Measurements from ENCODE around the gene SERPIND1. TPM values are rescaled to one million over a fixed set of nuclear protein-coding genes. Genes with fewer than 3 reads are reported as not detected.

The SERPIND1 gene
- total and polyA plus RNA-seq, 2 experiments from 2014 or later, result not detected

DNA sequence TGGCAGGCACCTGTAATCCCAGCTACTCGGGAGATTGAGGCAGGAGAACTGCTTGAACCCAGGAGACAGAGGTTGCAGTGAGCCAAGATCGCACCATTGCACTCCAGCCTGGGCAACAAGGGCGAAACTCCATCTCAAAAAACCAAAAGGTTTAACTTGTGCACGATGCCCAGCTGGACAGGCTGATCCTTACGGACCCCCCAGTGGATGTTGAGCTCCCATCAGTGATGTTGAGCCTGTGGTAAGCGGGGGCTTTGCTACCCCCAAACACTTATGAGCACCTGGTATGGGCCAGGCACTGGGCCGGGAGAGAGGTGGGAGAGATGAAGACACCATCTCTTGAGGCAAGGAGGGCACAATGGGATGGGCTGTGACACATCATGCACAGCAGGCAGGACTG, 7.4 kb upstream of the SERPIND1 start:
- H3K36me3 ChIP-seq (ENCODE audit: insufficient read depth), result no peaks in the 10 kb centered on the region
- no peak for ATAC-seq
- H3K4me1 ChIP-seq (ENCODE audit: insufficient read depth), result no peaks in the 10 kb centered on the region

More for the DNA sequence above, 7.4 kb upstream of the SERPIND1 start:
- H3F3A ChIP-seq (replicated peaks; ENCODE audit: low read depth), result no peaks in the 10 kb centered on the region
- no peaks in the 10 kb centered on the region for H3K9me3 Mint-ChIP-seq
- TF ChIP-seq EZH2phosphoT487 (IDR thresholded peaks at IDR 0.05; ENCODE audit: unreplicated experiment) (no peak), JUNB (IDR thresholded peaks at IDR 0.05; ENCODE audit: unreplicated experiment) (no peak), ZNF114 (CRISPR knock-in tag; IDR thresholded peaks at IDR 0.05) (no peak), POLR2AphosphoS5 (IDR thresholded peaks at IDR 0.05; ENCODE audit: low read depth) (no peak), NANOG (IDR thresholded peaks at IDR 0.05; ENCODE audit: borderline replicate concordance) (no peak), STAT1 (IDR thresholded peaks at IDR 0.05; ENCODE audit: unreplicated experiment) (no peak), EZH2 (IDR thresholded peaks at IDR 0.05; ENCODE audit: low read depth, unreplicated experiment) (no peak), ZNF331 (CRISPR knock-in tag; IDR thresholded peaks at IDR 0.05; ENCODE audit: low read depth) (no peak)
- TF ChIP-seq, protein P1, sequence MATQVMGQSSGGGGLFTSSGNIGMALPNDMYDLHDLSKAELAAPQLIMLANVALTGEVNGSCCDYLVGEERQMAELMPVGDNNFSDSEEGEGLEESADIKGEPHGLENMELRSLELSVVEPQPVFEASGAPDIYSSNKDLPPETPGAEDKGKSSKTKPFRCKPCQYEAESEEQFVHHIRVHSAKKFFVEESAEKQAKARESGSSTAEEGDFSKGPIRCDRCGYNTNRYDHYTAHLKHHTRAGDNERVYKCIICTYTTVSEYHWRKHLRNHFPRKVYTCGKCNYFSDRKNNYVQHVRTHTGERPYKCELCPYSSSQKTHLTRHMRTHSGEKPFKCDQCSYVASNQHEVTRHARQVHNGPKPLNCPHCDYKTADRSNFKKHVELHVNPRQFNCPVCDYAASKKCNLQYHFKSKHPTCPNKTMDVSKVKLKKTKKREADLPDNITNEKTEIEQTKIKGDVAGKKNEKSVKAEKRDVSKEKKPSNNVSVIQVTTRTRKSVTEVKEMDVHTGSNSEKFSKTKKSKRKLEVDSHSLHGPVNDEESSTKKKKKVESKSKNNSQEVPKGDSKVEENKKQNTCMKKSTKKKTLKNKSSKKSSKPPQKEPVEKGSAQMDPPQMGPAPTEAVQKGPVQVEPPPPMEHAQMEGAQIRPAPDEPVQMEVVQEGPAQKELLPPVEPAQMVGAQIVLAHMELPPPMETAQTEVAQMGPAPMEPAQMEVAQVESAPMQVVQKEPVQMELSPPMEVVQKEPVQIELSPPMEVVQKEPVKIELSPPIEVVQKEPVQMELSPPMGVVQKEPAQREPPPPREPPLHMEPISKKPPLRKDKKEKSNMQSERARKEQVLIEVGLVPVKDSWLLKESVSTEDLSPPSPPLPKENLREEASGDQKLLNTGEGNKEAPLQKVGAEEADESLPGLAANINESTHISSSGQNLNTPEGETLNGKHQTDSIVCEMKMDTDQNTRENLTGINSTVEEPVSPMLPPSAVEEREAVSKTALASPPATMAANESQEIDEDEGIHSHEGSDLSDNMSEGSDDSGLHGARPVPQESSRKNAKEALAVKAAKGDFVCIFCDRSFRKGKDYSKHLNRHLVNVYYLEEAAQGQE (IDR thresholded peaks at IDR 0.05; ENCODE audit: unreplicated experiment), result no peak
- TF ChIP-seq, protein P2, sequence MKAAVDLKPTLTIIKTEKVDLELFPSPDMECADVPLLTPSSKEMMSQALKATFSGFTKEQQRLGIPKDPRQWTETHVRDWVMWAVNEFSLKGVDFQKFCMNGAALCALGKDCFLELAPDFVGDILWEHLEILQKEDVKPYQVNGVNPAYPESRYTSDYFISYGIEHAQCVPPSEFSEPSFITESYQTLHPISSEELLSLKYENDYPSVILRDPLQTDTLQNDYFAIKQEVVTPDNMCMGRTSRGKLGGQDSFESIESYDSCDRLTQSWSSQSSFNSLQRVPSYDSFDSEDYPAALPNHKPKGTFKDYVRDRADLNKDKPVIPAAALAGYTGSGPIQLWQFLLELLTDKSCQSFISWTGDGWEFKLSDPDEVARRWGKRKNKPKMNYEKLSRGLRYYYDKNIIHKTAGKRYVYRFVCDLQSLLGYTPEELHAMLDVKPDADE (IDR thresholded peaks at IDR 0.05), result no peak
- TF ChIP-seq, protein P3, sequence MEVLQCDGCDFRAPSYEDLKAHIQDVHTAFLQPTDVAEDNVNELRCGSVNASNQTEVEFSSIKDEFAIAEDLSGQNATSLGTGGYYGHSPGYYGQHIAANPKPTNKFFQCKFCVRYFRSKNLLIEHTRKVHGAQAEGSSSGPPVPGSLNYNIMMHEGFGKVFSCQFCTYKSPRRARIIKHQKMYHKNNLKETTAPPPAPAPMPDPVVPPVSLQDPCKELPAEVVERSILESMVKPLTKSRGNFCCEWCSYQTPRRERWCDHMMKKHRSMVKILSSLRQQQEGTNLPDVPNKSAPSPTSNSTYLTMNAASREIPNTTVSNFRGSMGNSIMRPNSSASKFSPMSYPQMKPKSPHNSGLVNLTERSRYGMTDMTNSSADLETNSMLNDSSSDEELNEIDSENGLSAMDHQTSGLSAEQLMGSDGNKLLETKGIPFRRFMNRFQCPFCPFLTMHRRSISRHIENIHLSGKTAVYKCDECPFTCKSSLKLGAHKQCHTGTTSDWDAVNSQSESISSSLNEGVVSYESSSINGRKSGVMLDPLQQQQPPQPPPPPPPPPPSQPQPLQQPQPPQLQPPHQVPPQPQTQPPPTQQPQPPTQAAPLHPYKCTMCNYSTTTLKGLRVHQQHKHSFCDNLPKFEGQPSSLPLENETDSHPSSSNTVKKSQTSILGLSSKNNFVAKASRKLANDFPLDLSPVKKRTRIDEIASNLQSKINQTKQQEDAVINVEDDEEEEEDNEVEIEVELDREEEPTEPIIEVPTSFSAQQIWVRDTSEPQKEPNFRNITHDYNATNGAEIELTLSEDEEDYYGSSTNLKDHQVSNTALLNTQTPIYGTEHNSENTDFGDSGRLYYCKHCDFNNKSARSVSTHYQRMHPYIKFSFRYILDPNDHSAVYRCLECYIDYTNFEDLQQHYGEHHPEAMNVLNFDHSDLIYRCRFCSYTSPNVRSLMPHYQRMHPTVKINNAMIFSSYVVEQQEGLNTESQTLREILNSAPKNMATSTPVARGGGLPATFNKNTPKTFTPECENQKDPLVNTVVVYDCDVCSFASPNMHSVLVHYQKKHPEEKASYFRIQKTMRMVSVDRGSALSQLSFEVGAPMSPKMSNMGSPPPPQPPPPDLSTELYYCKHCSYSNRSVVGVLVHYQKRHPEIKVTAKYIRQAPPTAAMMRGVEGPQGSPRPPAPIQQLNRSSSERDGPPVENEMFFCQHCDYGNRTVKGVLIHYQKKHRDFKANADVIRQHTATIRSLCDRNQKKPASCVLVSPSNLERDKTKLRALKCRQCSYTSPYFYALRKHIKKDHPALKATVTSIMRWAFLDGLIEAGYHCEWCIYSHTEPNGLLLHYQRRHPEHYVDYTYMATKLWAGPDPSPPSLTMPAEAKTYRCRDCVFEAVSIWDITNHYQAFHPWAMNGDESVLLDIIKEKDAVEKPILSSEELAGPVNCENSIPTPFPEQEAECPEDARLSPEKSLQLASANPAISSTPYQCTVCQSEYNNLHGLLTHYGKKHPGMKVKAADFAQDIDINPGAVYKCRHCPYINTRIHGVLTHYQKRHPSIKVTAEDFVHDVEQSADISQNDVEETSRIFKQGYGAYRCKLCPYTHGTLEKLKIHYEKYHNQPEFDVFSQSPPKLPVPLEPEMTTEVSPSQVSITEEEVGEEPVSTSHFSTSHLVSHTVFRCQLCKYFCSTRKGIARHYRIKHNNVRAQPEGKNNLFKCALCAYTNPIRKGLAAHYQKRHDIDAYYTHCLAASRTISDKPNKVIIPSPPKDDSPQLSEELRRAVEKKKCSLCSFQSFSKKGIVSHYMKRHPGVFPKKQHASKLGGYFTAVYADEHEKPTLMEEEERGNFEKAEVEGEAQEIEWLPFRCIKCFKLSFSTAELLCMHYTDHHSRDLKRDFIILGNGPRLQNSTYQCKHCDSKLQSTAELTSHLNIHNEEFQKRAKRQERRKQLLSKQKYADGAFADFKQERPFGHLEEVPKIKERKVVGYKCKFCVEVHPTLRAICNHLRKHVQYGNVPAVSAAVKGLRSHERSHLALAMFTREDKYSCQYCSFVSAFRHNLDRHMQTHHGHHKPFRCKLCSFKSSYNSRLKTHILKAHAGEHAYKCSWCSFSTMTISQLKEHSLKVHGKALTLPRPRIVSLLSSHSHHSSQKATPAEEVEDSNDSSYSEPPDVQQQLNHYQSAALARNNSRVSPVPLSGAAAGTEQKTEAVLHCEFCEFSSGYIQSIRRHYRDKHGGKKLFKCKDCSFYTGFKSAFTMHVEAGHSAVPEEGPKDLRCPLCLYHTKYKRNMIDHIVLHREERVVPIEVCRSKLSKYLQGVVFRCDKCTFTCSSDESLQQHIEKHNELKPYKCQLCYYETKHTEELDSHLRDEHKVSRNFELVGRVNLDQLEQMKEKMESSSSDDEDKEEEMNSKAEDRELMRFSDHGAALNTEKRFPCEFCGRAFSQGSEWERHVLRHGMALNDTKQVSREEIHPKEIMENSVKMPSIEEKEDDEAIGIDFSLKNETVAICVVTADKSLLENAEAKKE (CRISPR knock-in tag; IDR thresholded peaks at IDR 0.05), result no peak
- TF ChIP-seq, protein P4, sequence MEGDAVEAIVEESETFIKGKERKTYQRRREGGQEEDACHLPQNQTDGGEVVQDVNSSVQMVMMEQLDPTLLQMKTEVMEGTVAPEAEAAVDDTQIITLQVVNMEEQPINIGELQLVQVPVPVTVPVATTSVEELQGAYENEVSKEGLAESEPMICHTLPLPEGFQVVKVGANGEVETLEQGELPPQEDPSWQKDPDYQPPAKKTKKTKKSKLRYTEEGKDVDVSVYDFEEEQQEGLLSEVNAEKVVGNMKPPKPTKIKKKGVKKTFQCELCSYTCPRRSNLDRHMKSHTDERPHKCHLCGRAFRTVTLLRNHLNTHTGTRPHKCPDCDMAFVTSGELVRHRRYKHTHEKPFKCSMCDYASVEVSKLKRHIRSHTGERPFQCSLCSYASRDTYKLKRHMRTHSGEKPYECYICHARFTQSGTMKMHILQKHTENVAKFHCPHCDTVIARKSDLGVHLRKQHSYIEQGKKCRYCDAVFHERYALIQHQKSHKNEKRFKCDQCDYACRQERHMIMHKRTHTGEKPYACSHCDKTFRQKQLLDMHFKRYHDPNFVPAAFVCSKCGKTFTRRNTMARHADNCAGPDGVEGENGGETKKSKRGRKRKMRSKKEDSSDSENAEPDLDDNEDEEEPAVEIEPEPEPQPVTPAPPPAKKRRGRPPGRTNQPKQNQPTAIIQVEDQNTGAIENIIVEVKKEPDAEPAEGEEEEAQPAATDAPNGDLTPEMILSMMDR (conservative IDR thresholded peaks at IDR 0.05; ENCODE audit: low read depth in 2 of 2), result no peak
- no peak overlapping the region for H3K4me3 ChIP-seq
- DNase-seq (ENCODE audit: low spot score), result no peak
- H3K4me1 Mint-ChIP-seq, result no peaks in the 10 kb centered on the region
- H3K36me3 Mint-ChIP-seq (ENCODE audit: low read depth), result peaks cover 9% of the 10 kb centered on the region
- H2AFZ ChIP-seq, result no peak overlapping the region
- H3K79me2 ChIP-seq (replicated peaks; ENCODE audit: insufficient read depth), result no peaks in the 10 kb centered on the region
- no peaks in the 10 kb centered on the region for H3K27me3 ChIP-seq (ENCODE audit: insufficient read depth)
- peaks cover 6% of the 10 kb centered on the region for H3K27me3 Mint-ChIP-seq (ENCODE audit: insufficient read depth, low read depth, poor library complexity)
- H3K9me2 ChIP-seq (ENCODE audit: insufficient read depth), result no peaks in the 10 kb centered on the region
- H3K4me2 ChIP-seq, result no peak overlapping the region
- no peak overlapping the region for H3K4me3 Mint-ChIP-seq
- no peak overlapping the region for H3K27ac ChIP-seq (ENCODE audit: low read depth)
- no peak overlapping the region for H3K27ac Mint-ChIP-seq
- H4K20me1 ChIP-seq (replicated peaks; ENCODE audit: insufficient read depth), result no peaks in the 10 kb centered on the region

Data from GM23338 (cell line).